Endothelial cell of umbilical vein (primary cell): ENCODE measurements around the gene ZNF91.

ENCODE experiments used
- CTCF ChIP-seq, 2 donors: IDR thresholded peaks; 1 replicate in 1 of 2; 2 replicates in 1 of 2; pipeline ENCODE4 v1.5.1; 2011; ENCODE audit warnings: low read length in 2 of 2, mild to moderate bottlenecking in 2 of 2, moderate library complexity in 2 of 2, control low read depth in 1 of 2, inconsistent platforms in 1 of 2, low read depth in 1 of 2; ENCODE audit not compliant: insufficient read depth in 1 of 2; ENCODE audit errors: extremely low read depth in 1 of 2
- EZH2 ChIP-seq: IDR thresholded peaks from 2 replicates; pipeline ENCODE4 v1.6.1; 2012; ENCODE audit warnings: borderline replicate concordance, low read depth, mild to moderate bottlenecking, moderate library complexity, low read length, inconsistent platforms; ENCODE audit not compliant: severe bottlenecking
- FOS ChIP-seq: IDR thresholded peaks from 2 replicates; pipeline ENCODE4 v1.6.1; 2011; ENCODE audit warnings: mild to moderate bottlenecking, low read length, moderate library complexity, borderline replicate concordance; ENCODE audit not compliant: insufficient read depth
- JUN ChIP-seq: IDR thresholded peaks from 2 replicates; pipeline ENCODE4 v1.6.1; 2011; ENCODE audit warnings: borderline replicate concordance, low read depth; ENCODE audit not compliant: insufficient read length, insufficient read depth
- MAX ChIP-seq: IDR thresholded peaks from 2 replicates; pipeline ENCODE4 v1.6.1; 2011; ENCODE audit not compliant: insufficient read depth, insufficient read length
- MYC ChIP-seq: IDR thresholded peaks from one replicate; pipeline ENCODE4 v1.6.1; 2011; ENCODE audit warnings: mild to moderate bottlenecking, low read depth, low read length
- POLR2A ChIP-seq: IDR thresholded peaks from 2 replicates; pipeline ENCODE4 v1.6.1; 2012; ENCODE audit warnings: low read depth, mild to moderate bottlenecking, control low read depth, low read length
- POLR2AphosphoS5 ChIP-seq: IDR thresholded peaks from 2 replicates; pipeline ENCODE4 v1.6.1; 2012; ENCODE audit warnings: low read depth, mild to moderate bottlenecking, control low read depth, low read length, moderate library complexity; ENCODE audit not compliant: insufficient read depth

- no peak for TF ChIP-seq POLR2AphosphoS5
- TF ChIP-seq POLR2A, result no peak
- no peak for TF ChIP-seq CTCF (IDR thresholded peaks at IDR 0.05; ENCODE audit: extremely low read depth in 1 of 2, insufficient read depth in 1 of 2, low read depth in 1 of 2, low read length in 2 of 2)
- TF ChIP-seq MYC, result no peak
- TF ChIP-seq JUN, result no peak
- no peak for TF ChIP-seq EZH2
- no peak for TF ChIP-seq MAX
- TF ChIP-seq FOS, result no peak
Measured at GRCh38 chr19:23345838-23346237, 49.4 kb downstream of the ZNF91 start.
